Measurements from ENCODE around the gene EML5.

GRCh38 chr14:88688386-88688785, 104.4 kb downstream of the EML5 start:
- TF ChIP-seq, protein P1, sequence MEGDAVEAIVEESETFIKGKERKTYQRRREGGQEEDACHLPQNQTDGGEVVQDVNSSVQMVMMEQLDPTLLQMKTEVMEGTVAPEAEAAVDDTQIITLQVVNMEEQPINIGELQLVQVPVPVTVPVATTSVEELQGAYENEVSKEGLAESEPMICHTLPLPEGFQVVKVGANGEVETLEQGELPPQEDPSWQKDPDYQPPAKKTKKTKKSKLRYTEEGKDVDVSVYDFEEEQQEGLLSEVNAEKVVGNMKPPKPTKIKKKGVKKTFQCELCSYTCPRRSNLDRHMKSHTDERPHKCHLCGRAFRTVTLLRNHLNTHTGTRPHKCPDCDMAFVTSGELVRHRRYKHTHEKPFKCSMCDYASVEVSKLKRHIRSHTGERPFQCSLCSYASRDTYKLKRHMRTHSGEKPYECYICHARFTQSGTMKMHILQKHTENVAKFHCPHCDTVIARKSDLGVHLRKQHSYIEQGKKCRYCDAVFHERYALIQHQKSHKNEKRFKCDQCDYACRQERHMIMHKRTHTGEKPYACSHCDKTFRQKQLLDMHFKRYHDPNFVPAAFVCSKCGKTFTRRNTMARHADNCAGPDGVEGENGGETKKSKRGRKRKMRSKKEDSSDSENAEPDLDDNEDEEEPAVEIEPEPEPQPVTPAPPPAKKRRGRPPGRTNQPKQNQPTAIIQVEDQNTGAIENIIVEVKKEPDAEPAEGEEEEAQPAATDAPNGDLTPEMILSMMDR (conservative IDR thresholded peaks at IDR 0.05 in 1 of 2, IDR thresholded peaks at IDR 0.05 in 1 of 2; ENCODE audit: low read depth in 1 of 2, low read length in 2 of 2): no peak
- no peak for TF ChIP-seq EZH2 (IDR thresholded peaks at IDR 0.05; ENCODE audit: low read length, missing control alignments)
